A549 (cell line): Measurements from ENCODE around the gene FGGY.

Source experiments
- CHD4 ChIP-seq: fragments of 200-600 bp; sonication (generic); IDR thresholded peaks from 2 replicates; pipeline ENCODE4 v1.6.1; 2016; ENCODE audit warnings: antibody characterized with exemption, mild to moderate bottlenecking, borderline replicate concordance
- HDAC2 ChIP-seq: fragments of 200-600 bp; sonication (generic); IDR thresholded peaks from 2 replicates; pipeline ENCODE4 v1.6.1; 2016
- JUN ChIP-seq, 2 experiments: fragments of >200 bp; sonication (Bioruptor Twin); formaldehyde crosslinking; IDR thresholded peaks; 2 replicates in 1 of 2; 3 replicates in 1 of 2; pipeline ENCODE4 v1.6.1; 2016 to 2017
- NR3C1 ChIP-seq: fragments of >200 bp; sonication (Bioruptor Twin); formaldehyde crosslinking; IDR thresholded peaks from 3 replicates; pipeline ENCODE4 v1.6.1; 2017
- POLR2A ChIP-seq: IDR thresholded peaks from 2 replicates; pipeline ENCODE4 v1.6.1; 2012; ENCODE audit warnings: mild to moderate bottlenecking, low read length
- POLR2AphosphoS2 ChIP-seq: conservative IDR thresholded peaks from 2 replicates; pipeline ENCODE4 v1.6.1; 2012; ENCODE audit warnings: low read length, improper control_type of control experiment, inconsistent platforms
- RNF2 ChIP-seq: fragments of 200-600 bp; sonication (generic); IDR thresholded peaks from 2 replicates; pipeline ENCODE4 v1.6.1; 2016; ENCODE audit warnings: low read depth, mild to moderate bottlenecking, antibody characterized with exemption, moderate library complexity, borderline replicate concordance
- TF ChIP-seq, protein P1 (sequence below): IDR thresholded peaks from 2 replicates; pipeline ENCODE4 v1.6.1; 2012; ENCODE audit warnings: low read depth, borderline replicate concordance
- TF ChIP-seq, protein P2 (sequence below): fragments of >200 bp; sonication (Bioruptor Twin); formaldehyde crosslinking; IDR thresholded peaks from 3 replicates; pipeline ENCODE4 v1.5.1; 2016
- TF ChIP-seq, protein P3 (sequence below): fragments of 200-600 bp; sonication (generic); IDR thresholded peaks from 2 replicates; pipeline ENCODE4 v1.6.1; 2016; ENCODE audit warnings: antibody characterized with exemption, mild to moderate bottlenecking, moderate library complexity
- TF ChIP-seq, protein P4 (sequence below): fragments of 450-650 bp; IDR thresholded peaks from 2 replicates; pipeline ENCODE4 v1.6.1; 2014; ENCODE audit warnings: antibody characterized with exemption
- TF ChIP-seq, protein P5 (sequence below): fragments of 150-350 bp; IDR thresholded peaks from 2 replicates; pipeline ENCODE4 v1.6.1; 2014; ENCODE audit warnings: low read depth, mild to moderate bottlenecking, low read length
- TF ChIP-seq, protein P6 (sequence below): IDR thresholded peaks from 2 replicates; pipeline ENCODE4 v1.6.1; 2012

DNA sequence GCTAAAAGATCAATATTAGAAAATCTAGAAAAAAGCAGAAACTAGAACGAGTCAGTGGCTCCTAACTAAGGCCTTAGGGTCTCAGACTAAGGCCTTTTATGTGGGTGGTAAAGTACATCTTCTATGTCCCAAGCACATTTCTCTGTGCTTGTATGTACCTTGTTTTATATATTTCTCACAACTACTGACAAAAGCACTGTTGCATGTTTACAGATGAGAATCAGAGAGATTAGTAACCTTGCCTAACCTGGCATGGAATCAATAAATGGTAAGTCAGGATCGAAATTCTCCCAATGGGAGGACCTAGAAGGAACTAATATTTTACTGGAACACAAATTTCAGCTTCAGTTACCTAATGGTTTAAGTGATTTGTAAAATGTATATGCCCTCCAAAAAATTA is 160.9 kb downstream of the FGGY start:
- TF ChIP-seq, protein P1, sequence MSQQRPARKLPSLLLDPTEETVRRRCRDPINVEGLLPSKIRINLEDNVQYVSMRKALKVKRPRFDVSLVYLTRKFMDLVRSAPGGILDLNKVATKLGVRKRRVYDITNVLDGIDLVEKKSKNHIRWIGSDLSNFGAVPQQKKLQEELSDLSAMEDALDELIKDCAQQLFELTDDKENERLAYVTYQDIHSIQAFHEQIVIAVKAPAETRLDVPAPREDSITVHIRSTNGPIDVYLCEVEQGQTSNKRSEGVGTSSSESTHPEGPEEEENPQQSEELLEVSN, result no peak
- TF ChIP-seq, protein P2, sequence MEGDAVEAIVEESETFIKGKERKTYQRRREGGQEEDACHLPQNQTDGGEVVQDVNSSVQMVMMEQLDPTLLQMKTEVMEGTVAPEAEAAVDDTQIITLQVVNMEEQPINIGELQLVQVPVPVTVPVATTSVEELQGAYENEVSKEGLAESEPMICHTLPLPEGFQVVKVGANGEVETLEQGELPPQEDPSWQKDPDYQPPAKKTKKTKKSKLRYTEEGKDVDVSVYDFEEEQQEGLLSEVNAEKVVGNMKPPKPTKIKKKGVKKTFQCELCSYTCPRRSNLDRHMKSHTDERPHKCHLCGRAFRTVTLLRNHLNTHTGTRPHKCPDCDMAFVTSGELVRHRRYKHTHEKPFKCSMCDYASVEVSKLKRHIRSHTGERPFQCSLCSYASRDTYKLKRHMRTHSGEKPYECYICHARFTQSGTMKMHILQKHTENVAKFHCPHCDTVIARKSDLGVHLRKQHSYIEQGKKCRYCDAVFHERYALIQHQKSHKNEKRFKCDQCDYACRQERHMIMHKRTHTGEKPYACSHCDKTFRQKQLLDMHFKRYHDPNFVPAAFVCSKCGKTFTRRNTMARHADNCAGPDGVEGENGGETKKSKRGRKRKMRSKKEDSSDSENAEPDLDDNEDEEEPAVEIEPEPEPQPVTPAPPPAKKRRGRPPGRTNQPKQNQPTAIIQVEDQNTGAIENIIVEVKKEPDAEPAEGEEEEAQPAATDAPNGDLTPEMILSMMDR, result no peak
- TF ChIP-seq, protein P3, sequence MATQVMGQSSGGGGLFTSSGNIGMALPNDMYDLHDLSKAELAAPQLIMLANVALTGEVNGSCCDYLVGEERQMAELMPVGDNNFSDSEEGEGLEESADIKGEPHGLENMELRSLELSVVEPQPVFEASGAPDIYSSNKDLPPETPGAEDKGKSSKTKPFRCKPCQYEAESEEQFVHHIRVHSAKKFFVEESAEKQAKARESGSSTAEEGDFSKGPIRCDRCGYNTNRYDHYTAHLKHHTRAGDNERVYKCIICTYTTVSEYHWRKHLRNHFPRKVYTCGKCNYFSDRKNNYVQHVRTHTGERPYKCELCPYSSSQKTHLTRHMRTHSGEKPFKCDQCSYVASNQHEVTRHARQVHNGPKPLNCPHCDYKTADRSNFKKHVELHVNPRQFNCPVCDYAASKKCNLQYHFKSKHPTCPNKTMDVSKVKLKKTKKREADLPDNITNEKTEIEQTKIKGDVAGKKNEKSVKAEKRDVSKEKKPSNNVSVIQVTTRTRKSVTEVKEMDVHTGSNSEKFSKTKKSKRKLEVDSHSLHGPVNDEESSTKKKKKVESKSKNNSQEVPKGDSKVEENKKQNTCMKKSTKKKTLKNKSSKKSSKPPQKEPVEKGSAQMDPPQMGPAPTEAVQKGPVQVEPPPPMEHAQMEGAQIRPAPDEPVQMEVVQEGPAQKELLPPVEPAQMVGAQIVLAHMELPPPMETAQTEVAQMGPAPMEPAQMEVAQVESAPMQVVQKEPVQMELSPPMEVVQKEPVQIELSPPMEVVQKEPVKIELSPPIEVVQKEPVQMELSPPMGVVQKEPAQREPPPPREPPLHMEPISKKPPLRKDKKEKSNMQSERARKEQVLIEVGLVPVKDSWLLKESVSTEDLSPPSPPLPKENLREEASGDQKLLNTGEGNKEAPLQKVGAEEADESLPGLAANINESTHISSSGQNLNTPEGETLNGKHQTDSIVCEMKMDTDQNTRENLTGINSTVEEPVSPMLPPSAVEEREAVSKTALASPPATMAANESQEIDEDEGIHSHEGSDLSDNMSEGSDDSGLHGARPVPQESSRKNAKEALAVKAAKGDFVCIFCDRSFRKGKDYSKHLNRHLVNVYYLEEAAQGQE, result no peak
- TF ChIP-seq NR3C1, result no peak
- no peak for TF ChIP-seq POLR2A
- no peak for TF ChIP-seq RNF2
- TF ChIP-seq JUN (IDR thresholded peaks at IDR 0.05), result no peak
- TF ChIP-seq, protein P4, sequence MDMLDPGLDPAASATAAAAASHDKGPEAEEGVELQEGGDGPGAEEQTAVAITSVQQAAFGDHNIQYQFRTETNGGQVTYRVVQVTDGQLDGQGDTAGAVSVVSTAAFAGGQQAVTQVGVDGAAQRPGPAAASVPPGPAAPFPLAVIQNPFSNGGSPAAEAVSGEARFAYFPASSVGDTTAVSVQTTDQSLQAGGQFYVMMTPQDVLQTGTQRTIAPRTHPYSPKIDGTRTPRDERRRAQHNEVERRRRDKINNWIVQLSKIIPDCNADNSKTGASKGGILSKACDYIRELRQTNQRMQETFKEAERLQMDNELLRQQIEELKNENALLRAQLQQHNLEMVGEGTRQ, result no peak
- TF ChIP-seq, protein P5, sequence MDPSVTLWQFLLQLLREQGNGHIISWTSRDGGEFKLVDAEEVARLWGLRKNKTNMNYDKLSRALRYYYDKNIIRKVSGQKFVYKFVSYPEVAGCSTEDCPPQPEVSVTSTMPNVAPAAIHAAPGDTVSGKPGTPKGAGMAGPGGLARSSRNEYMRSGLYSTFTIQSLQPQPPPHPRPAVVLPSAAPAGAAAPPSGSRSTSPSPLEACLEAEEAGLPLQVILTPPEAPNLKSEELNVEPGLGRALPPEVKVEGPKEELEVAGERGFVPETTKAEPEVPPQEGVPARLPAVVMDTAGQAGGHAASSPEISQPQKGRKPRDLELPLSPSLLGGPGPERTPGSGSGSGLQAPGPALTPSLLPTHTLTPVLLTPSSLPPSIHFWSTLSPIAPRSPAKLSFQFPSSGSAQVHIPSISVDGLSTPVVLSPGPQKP, result no peak
- TF ChIP-seq CHD4, result no peak
- TF ChIP-seq HDAC2, result no peak
- TF ChIP-seq, protein P6, sequence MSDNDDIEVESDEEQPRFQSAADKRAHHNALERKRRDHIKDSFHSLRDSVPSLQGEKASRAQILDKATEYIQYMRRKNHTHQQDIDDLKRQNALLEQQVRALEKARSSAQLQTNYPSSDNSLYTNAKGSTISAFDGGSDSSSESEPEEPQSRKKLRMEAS, result no peak
- no peak for TF ChIP-seq POLR2AphosphoS2
